Memory B cell (primary cell): ENCODE measurements around the gene CD79B.
"Not testable (repeated sequence)": the region's sequence is repeated elsewhere in the genome, so short reads cannot be mapped to it uniquely, and the experiment has no call there.

ENCODE experiments used
- ATAC-seq: fragments of 150-1000 bp; cut with Tn5 transposase; 2 replicates; pipeline ENCODE4 v1.10.0; 2021; ENCODE audit warnings: low read depth, mild to moderate bottlenecking, moderate library complexity
- DNase-seq, 2 donors: peaks; one replicate each; pipeline ENCODE4 v3.0.0; 2022; ENCODE audit warnings: low spot score in 2 of 2
- H3K27ac Mint-ChIP-seq: one replicate; pipeline ENCODE4 v1.8.0; 2022; ENCODE audit warnings: mild to moderate bottlenecking, moderate library complexity, mixed read lengths
- H3K27me3 Mint-ChIP-seq: one replicate; pipeline ENCODE4 v1.8.0; 2022; ENCODE audit warnings: mixed read lengths
- H3K36me3 Mint-ChIP-seq: one replicate; pipeline ENCODE4 v1.8.0; 2022; ENCODE audit warnings: mild to moderate bottlenecking, mixed read lengths
- H3K4me1 Mint-ChIP-seq: one replicate; pipeline ENCODE4 v1.8.0; 2022; ENCODE audit warnings: mixed read lengths
- H3K4me3 Mint-ChIP-seq: one replicate; pipeline ENCODE4 v1.8.0; 2022; ENCODE audit warnings: mild to moderate bottlenecking, moderate library complexity, mixed read lengths
- H3K9me3 Mint-ChIP-seq: one replicate; pipeline ENCODE4 v1.8.0; 2022; ENCODE audit warnings: mixed read lengths

CD79B gene

GRCh38 chr17:63917646-63918045 is 14.5 kb downstream of the CD79B start:
- no peaks in the 10 kb centered on the region for H3K9me3 Mint-ChIP-seq
- no peak for DNase-seq

GRCh38 chr17:63917206-63917605 is 14.9 kb downstream of the CD79B start:
- H3K4me3 Mint-ChIP-seq, H3K36me3 Mint-ChIP-seq, H3K27me3 Mint-ChIP-seq, H3K9me3 Mint-ChIP-seq, ATAC-seq, DNase-seq, H3K27ac Mint-ChIP-seq: not testable (repeated sequence)
- peaks cover 33% of the 10 kb centered on the region for H3K4me1 Mint-ChIP-seq

More at GRCh38 chr17:63917646-63918045, 14.5 kb downstream of the CD79B start:
- no peak overlapping the region for H3K27ac Mint-ChIP-seq
- ATAC-seq = no peak
- H3K4me1 Mint-ChIP-seq = peaks cover 36% of the 10 kb centered on the region
- H3K36me3 Mint-ChIP-seq = no peaks in the 10 kb centered on the region
- no peak overlapping the region for H3K4me3 Mint-ChIP-seq
- no peaks in the 10 kb centered on the region for H3K27me3 Mint-ChIP-seq

GRCh38 chr17:63916566-63917185 is 15.5 kb downstream of the CD79B start:
- Mint-ChIP-seq H3K27ac (peak overlapping the region; percentile 31), H3K4me3 (no peak overlapping the region), H3K36me3 (no peaks in the 10 kb centered on the region), H3K4me1 (peaks cover 33% of the 10 kb centered on the region), H3K9me3 (no peaks in the 10 kb centered on the region), H3K27me3 (no peaks in the 10 kb centered on the region)
- DNase-seq (no peak), ATAC-seq (no peak)

GRCh38 chr17:63915753-63916152 is 16.4 kb downstream of the CD79B start:
- not testable (repeated sequence) for DNase-seq, H3K27me3 Mint-ChIP-seq, H3K9me3 Mint-ChIP-seq, H3K36me3 Mint-ChIP-seq
- H3K4me3 Mint-ChIP-seq = peak overlapping the region; percentile 77
- peak overlapping the region; percentile 31 for H3K27ac Mint-ChIP-seq
- peak; percentile 67 for ATAC-seq
- H3K4me1 Mint-ChIP-seq = peaks cover 36% of the 10 kb centered on the region

- H3K27me3 Mint-ChIP-seq = peaks cover 4% of the 10 kb centered on the region
- no peak overlapping the region for H3K27ac Mint-ChIP-seq
- no peaks in the 10 kb centered on the region for H3K36me3 Mint-ChIP-seq
- no peaks in the 10 kb centered on the region for H3K9me3 Mint-ChIP-seq
- peaks cover 28% of the 10 kb centered on the region for H3K4me1 Mint-ChIP-seq
- ATAC-seq (no peak), DNase-seq (no peak)
- H3K4me3 Mint-ChIP-seq = no peak overlapping the region
These were observed 17.7 kb downstream of the CD79B start for GRCh38 chr17:63914471-63914870.

GRCh38 chr17:63911657-63912100 is 20.5 kb downstream of the CD79B start:
- ATAC-seq (peak; percentile 54), DNase-seq (peak; percentile 76 to 80)
- Mint-ChIP-seq H3K9me3 (no peaks in the 10 kb centered on the region), H3K4me1 (peaks cover 23% of the 10 kb centered on the region), H3K27me3 (peaks cover 4% of the 10 kb centered on the region), H3K36me3 (no peaks in the 10 kb centered on the region), H3K27ac (no peak overlapping the region), H3K4me3 (no peak overlapping the region)

- H3K27ac Mint-ChIP-seq = no peak within 1 kb of the TSS
- no peaks in the 10 kb centered on the region for H3K9me3 Mint-ChIP-seq
- H3K4me1 Mint-ChIP-seq = peaks cover 18% of the 10 kb centered on the region
These were observed 21.0 kb downstream of the CD79B start, which contains the start of gene CSHL1 for GRCh38 chr17:63911041-63911635. Gene CSHL1, minus strand, starts transcription at chr17:63911258. Its CDS starts 62 bp downstream, at chr17:63911196.

GRCh38 chr17:63910096-63910495 is 22.0 kb downstream of the CD79B start:
- H3K27me3 Mint-ChIP-seq = peaks cover 4% of the 10 kb centered on the region
- DNase-seq (no peak), ATAC-seq (no peak)
- H3K9me3 Mint-ChIP-seq = no peaks in the 10 kb centered on the region
- no peak overlapping the region for H3K27ac Mint-ChIP-seq
- no peak overlapping the region for H3K4me3 Mint-ChIP-seq
- no peaks in the 10 kb centered on the region for H3K36me3 Mint-ChIP-seq
- peaks cover 10% of the 10 kb centered on the region for H3K4me1 Mint-ChIP-seq

More at GRCh38 chr17:63911041-63911635, 21.0 kb downstream of the CD79B start, which contains the start of gene CSHL1:
- ATAC-seq (no peak), DNase-seq (no peak)
- Mint-ChIP-seq H3K27me3 (peaks cover 4% of the 10 kb centered on the region), H3K36me3 (no peaks in the 10 kb centered on the region), H3K4me3 (no peak within 1 kb of the TSS)

- not testable (repeated sequence) for H3K4me3 Mint-ChIP-seq, H3K4me1 Mint-ChIP-seq, DNase-seq, H3K27ac Mint-ChIP-seq, ATAC-seq, H3K27me3 Mint-ChIP-seq, H3K36me3 Mint-ChIP-seq, H3K9me3 Mint-ChIP-seq
These were observed 22.5 kb downstream of the CD79B start for GRCh38 chr17:63909586-63909985.

GRCh38 chr17:63907161-63907778 is 24.9 kb downstream of the CD79B start:
- not testable (repeated sequence) for H3K36me3 Mint-ChIP-seq, H3K4me1 Mint-ChIP-seq, H3K4me3 Mint-ChIP-seq, H3K9me3 Mint-ChIP-seq, H3K27ac Mint-ChIP-seq, DNase-seq, H3K27me3 Mint-ChIP-seq
- ATAC-seq = peak; percentile 37

GRCh38 chr17:63904796-63905195 is 27.3 kb downstream of the CD79B start:
- not testable (repeated sequence) for H3K36me3 Mint-ChIP-seq, H3K9me3 Mint-ChIP-seq, H3K4me3 Mint-ChIP-seq, H3K4me1 Mint-ChIP-seq, H3K27me3 Mint-ChIP-seq, ATAC-seq, H3K27ac Mint-ChIP-seq, DNase-seq

- H3K27ac Mint-ChIP-seq, H3K4me1 Mint-ChIP-seq, H3K27me3 Mint-ChIP-seq, H3K9me3 Mint-ChIP-seq, H3K36me3 Mint-ChIP-seq, H3K4me3 Mint-ChIP-seq: not testable (repeated sequence)
- DNase-seq = peak in 1 of 2 donors; percentile 67
- peak; percentile 95 for ATAC-seq
These were observed 28.3 kb downstream of the CD79B start for GRCh38 chr17:63903787-63904201.

- ATAC-seq, H3K4me3 Mint-ChIP-seq, H3K36me3 Mint-ChIP-seq, DNase-seq, H3K4me1 Mint-ChIP-seq, H3K27me3 Mint-ChIP-seq, H3K27ac Mint-ChIP-seq, H3K9me3 Mint-ChIP-seq: not testable (repeated sequence)
These were observed 30.2 kb downstream of the CD79B start for GRCh38 chr17:63901971-63902370.

GRCh38 chr17:63898899-63899798 is 33.0 kb downstream of the CD79B start:
- not testable (repeated sequence) for H3K27me3 Mint-ChIP-seq, H3K36me3 Mint-ChIP-seq, H3K4me3 Mint-ChIP-seq, H3K27ac Mint-ChIP-seq, DNase-seq, H3K4me1 Mint-ChIP-seq, H3K9me3 Mint-ChIP-seq
- peak; percentile 18 for ATAC-seq
